T follicular helper cell (primary cell): ENCODE data around the gene EDRF1.
"Not testable (repeated sequence)": the region's sequence is repeated elsewhere in the genome, so short reads cannot be mapped to it uniquely, and the experiment has no call there.

Source experiments
- DNase-seq: peaks from one replicate; pipeline ENCODE4 v3.0.0-alpha.2; 2020; ENCODE audit warnings: low read depth

The EDRF1 gene

DNA sequence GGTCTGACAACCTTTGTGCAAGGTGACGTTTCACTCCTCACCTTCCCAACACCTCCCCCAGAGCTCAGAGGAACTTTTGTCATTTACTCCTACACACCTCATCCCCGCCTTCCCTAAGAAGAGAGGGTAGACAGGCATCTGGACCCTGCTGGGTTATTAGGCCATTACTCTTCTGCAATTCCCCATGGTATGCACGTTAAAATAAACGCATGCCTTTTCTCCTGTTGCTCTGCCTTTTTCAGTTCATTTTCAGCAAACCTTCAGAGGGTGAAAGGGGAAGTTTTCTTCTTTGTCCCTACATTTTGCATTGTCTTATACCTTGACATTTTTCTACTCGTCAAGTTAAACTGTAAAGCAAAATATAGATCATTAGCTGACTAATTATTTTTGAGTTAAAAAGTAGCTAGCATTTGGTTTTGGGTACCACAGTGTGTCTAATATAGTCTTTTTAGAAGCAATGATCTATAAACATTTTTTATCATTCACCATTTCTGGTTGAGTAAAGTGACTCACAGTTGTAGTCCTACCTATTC lies 10.5 kb upstream of the EDRF1 start:
- DNase-seq: no peak

DNA sequence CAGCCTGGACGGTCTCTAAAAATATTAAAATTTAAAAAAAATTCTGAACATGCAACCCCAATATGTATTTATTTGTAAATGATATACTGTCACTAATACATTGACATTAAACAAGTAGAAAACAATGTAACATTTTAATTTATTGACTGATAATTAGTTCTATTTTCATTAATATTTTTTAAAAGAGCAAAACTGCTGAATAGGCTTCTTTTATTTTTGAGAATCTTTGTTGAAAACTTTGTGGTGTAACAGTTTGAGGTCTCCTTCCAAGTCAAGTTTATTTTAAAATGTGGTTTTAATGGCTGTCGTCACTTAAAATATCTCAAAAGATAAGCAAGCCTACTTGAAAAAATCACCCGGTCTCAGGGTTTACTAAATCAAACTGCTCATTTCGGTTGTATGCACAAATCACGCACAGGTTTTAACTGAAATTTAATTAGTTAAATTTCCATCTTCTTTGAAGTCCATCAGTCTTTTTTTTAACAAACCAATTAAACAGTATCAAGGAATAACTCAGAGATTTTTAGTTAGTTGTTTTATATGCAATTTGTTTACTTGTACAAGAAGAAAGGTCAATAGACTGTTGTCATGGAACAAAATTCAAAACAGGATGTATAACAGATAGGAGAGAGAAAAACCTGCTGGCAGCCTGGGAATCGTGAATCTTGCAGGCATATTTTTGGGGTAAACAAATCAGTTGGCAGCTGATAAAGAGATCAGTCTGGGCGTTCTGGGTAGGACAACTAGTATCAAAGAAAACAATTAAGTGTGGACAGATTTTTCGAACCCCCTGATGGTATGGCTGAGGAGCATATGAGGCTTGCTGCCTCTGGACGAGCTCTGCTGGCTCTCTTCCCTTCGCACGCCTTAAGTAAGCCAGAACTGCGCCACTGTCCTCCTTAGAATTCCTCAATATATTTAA lies 9.7 kb upstream of the EDRF1 start:
- no peak for DNase-seq

DNA sequence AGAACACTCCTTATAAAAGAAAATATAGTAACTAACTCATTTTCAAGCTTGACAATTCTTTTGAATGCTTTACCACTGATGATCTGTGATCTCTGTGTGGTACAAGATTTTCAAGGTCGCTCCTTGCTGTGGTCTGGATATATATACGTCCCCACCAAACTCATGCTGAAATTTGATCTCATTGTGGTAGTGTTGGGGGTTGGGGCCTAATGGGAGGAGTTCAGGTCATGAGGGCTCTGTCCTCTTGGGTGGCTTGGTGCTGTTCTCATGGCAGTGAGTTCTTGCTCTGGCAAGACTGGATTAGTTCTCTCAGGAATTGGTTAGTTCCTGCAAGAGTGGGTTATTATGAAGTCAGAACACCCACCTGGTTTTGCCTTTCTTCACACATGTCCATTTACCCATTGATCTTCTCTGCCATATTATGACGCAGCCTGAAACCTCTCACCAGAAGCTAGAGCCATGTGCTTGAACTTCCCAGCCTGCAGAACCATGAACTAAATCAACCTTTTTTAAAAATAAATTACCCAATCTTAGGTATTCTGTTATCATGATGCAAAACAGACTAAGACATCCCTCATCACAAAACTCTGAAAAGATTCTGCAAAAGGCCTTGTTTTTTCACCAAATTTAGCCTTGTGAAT lies 8.3 kb upstream of the EDRF1 start:
- DNase-seq: no peak

GRCh38 chr10:125714728-125715127 lies 4.8 kb upstream of the EDRF1 start:
- not testable (repeated sequence) for DNase-seq

- DNase-seq: no peak
Measured at GRCh38 chr10:125720002-125720382, 483 bp downstream of the EDRF1 start.

GRCh38 chr10:125721035-125721434 lies 1.5 kb downstream of the EDRF1 start:
- no peak for DNase-seq

DNA sequence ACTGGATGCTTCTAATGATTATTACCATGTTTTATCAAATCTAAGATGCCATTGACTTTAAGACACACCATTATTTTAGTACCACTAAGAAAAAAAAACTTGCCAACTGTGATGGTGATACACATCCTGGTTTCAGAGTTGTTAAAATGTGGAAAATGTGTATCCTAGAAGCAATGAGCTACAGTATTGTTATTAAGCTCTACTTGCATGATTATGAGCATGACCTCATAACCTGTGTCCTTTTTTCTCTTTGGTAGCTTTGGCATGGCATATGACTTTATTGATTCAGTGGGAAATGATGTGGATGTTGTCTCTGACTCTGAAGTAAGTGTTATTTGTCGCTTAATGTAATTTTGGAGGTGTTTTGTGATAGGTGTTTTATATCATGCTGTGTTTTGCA lies 3.3 kb downstream of the EDRF1 start:
- DNase-seq: no peak

DNA sequence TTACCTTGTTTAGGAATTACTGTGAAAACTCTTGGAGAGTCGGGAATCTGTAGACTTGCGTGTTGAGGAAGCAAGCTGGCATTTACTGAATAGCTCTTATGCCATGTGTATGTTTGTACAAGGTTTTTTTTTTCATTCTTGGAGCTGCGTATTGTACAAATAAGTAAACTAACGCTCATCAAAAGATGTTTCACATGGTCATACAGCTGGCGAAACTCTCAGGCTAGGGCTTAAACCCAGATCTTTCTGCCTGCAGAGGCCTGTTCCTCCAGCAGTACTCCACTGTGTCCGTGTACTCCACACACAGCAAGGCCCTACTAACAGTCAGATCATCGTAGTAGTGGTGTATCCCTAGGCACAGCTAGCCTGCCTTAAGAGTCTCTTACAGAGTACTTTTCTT lies 7.4 kb downstream of the EDRF1 start:
- no peak for DNase-seq

DNA sequence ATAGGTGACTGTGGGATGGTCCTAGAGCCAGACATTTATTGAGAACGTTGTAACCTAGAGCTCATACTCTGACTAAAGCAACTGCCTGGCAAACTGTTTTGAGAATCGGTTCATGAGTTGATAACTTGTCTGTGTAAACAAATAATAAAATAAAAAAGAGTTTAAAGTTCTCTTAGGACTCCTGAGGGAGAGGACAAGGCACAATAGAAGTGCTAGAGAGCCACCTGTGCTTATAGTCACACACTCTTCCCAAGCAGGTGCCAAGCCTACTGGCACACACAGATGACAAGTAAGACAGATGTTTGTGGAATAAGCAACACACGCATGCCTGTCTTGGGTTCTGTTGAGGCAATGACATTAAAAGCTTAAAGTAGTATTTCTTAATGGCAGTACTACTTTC lies 7.9 kb downstream of the EDRF1 start:
- DNase-seq: no peak

DNA sequence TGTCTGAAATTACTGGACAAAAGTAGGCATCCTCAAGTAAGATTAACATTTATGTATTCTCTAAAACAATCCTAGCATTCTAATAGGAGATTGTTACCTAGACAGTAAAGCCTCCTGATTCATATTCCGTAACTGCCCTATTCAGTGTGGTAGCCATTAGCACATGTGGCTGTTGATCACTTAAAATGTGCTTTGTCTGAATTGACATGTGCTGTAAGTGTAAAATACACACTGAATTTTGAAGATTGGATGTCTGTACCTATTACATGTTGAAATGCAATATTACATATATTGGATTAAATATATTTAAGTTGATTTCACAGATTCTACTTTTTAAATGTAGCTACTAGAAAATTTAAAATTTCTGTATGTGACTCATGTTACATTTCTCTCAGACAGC lies 14.6 kb downstream of the EDRF1 start:
- DNase-seq: no peak

GRCh38 chr10:125734823-125735222 lies 15.3 kb downstream of the EDRF1 start:
- no peak for DNase-seq

- DNase-seq: no peak
Measured at GRCh38 chr10:125738206-125738605, 18.7 kb downstream of the EDRF1 start.

- DNase-seq: no peak
Measured at GRCh38 chr10:125739994-125740679, 20.6 kb downstream of the EDRF1 start.

- no peak for DNase-seq
Measured at GRCh38 chr10:125742465-125742864, 23.0 kb downstream of the EDRF1 start.

- no peak for DNase-seq
Measured at GRCh38 chr10:125744909-125745308, 25.4 kb downstream of the EDRF1 start.

DNA sequence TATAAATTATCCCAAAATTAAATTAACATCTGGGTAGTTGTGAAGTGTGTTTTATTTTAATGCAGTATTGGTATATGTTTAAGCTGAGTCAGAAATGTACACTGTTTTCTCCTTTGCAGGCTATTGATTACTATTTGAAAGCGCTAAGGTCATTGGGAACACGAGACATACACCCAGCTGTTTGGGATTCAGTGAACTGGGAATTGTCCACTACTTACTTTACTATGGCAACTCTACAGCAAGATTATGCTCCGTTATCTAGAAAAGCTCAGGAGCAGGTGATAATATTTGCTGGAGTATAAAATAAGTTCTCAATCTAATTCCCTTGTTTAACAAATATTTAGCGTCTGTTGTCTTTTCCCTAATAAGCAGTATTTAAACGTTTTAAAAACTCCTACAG lies 27.9 kb downstream of the EDRF1 start:
- DNase-seq: no peak

DNA sequence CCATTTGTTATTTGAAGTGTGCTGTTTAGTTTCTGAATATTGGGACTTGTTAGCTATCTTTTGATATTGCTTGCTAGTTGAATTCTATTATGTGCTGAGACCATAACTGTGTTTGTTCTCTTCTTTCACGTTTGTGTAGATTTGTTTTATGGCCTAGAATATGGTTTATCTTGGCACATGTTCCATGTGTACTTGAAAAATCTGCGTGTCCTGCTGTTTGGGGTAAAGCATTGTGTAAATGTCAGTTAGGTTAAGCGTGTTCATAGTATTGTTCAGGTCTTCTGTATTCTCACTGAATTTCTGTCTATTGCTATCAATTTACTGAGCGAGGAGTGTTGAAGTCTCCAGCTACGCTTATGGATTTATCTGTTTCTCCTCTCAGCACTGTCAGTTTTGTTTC lies 36.7 kb downstream of the EDRF1 start:
- no peak for DNase-seq

GRCh38 chr10:125756853-125757487 lies 37.5 kb downstream of the EDRF1 start:
- no peak for DNase-seq

GRCh38 chr10:125757742-125758141 lies 38.2 kb downstream of the EDRF1 start:
- DNase-seq: no peak

DNA sequence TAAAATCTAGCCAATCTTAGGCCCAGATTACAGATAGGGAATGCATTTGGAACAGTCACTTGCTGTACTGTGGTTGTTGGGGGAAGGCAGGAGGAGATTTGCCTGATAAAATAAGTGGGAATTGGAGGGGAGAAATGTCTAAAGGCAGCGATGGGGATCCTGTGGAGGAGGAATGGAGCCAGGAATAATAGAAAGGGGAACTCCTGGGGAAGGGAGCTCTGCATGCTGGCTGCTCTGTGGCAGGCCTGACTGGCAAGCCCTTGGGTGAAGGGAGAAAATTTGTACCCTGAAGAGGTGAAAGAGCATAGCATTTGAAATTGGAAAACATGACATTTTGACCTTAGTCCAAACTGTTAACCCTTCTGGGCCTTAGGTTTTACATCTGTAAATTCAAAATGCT lies 42.5 kb downstream of the EDRF1 start:
- no peak for DNase-seq

- DNase-seq: no peak
Measured at GRCh38 chr10:125762692-125763648, 43.5 kb downstream of the EDRF1 start.
